GM08714 (cell line): Measurements from ENCODE around the gene FGD6.
"Not testable (repeated sequence)": the region's sequence is repeated elsewhere in the genome, so short reads cannot be mapped to it uniquely, and the experiment has no call there.

Source experiments
- H3K4me3 ChIP-seq: fragments of 200-500 bp; sonication (Bioruptor generic); 2 replicates; pipeline ENCODE4 v1.5.1; 2014; ENCODE audit warnings: mild to moderate bottlenecking, low read length, inconsistent platforms
- ZNF274 ChIP-seq: IDR thresholded peaks from 2 replicates; pipeline ENCODE4 v1.6.1; 2012; ENCODE audit warnings: mild to moderate bottlenecking, low read depth, low read length

Gene FGD6

DNA sequence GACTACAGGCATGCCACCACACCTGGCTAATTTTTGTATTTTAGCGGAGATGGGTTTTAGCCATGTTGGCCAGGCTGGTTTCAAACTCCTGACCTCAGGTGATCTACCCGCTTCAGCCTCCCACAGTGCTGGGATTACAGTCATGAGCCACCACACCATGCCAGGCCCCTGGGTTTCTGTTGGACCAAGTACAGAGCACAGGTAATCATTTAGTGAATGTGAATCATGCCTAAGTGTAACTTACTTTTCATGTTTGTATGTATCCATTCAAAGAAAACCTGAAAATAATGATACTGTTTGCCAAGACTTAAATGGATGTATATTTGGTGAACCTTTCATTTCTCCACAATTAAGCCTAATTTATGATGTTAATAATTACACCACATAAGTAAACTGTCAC lies 65.9 kb downstream of the FGD6 start:
- TF ChIP-seq ZNF274 = no peak
- no peak overlapping the region for H3K4me3 ChIP-seq

DNA sequence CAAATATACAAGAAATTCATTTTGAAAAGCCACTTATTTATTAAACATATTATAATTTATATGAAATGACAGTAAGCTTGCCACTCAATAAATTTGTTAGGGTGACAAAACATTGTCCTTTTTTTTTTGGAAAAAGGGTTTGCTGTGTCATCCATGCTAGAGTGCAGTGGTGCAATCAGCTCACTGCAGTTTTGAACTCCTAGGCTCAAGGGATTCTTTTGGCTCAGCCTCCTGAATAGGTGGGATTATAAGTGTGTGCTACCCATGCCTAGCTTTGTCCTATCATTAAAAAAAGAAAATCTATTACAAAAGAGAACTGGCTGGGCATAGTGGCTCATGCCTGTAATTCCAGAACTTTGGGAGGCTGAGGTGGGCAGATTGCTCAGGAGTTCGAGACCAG lies 66.8 kb downstream of the FGD6 start:
- H3K4me3 ChIP-seq = no peak overlapping the region
- TF ChIP-seq ZNF274 = no peak

DNA sequence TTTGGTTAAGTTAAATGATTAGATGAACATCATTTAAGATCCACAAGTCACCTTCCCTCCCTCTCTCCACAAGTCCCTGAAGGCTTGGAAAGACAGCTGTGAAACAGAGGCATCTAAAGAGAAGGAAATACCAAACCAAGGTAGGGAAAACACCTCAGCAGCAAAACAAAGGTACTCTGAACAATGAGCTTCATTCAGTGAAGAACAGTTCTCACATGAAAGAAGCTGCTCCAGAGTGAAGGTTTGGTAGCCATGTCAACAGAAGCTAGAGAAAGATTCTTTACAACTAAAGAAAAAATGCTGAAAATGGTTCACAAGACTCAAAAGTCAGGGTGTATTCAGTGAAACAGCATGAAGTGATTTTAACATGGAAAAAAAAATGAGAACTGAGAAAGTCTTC lies 69.4 kb downstream of the FGD6 start:
- TF ChIP-seq ZNF274 = no peak
- no peak overlapping the region for H3K4me3 ChIP-seq

DNA sequence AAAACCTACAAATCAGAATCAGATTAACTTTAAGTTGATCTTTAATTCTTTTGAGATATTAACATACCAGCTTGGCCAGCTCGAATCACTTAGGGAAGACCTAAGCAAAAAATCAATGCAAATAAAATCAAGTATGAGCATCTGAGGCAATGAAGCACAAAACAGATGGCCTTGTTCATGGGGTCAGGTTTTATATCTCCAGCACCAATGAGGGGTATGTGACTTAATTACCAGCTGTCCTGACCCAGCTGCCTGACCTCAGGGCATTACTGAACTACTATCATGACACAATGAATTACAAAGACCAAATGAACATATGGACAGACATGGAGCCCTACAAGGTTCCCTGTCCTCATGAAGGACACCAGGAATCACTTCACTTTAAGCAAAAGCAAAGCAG lies 70.5 kb downstream of the FGD6 start:
- no peak for TF ChIP-seq ZNF274
- H3K4me3 ChIP-seq = no peak overlapping the region

DNA sequence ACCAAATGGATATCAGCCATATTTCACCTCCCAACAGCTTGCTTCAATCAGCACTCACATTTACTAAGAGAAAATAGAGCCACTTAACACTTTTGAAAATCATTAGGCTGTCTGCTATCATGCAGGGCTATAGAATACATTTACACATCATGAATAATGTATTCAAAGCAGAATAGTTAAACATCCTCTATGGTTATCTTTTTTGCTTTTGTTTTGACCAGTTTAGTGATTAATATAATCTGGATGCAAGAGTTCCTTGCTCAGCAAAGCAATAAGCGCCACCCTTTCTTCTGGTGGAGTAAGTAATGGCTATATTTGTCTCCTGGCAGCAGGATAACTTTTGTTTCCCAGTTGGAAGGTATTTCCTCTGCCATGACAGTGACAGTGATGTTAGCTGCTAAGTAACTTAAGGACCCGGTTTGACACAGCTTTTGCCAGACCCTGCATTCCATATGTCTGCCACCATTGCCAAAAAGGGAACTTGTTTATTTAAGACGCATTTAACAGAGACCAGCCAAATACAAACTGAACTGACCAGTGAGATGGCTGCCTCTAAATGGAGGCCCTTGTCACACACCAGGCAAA lies 73.6 kb downstream of the FGD6 start:
- no peak overlapping the region for H3K4me3 ChIP-seq
- no peak for TF ChIP-seq ZNF274

DNA sequence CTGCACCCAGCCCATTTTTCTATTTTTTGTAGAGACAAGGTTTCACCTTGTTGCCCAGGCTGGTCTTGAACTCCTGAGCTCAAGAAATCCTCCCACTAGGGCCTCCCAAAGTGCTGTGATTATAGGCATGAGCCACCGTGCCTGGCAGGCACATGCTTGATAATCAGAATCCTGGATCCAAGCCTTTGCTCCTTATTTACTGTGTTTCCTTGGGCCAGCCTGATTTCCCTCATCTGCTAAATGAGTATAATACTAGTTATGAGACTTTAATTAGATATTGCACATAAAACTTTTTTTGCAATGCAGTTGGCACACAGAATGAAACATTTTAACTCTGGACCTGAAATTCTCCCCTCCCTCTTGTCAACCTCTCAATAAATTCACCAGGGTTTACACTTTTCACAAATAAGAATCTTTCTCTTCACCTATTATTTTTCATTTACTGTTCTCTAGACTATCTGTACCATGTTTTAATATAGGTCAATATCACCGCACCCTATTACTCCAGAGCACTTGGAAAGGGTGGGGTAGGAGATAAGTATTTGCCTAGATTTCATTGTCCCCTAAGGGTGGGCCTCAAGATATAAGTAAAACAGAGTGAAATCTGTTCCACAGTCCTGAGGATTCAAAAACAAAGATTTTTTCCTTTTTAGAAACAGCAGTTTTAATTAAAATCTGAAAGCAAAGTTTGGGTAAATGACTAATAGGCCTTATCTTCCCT lies 74.7 kb downstream of the FGD6 start:
- H3K4me3 ChIP-seq = no peak overlapping the region
- no peak for TF ChIP-seq ZNF274

DNA sequence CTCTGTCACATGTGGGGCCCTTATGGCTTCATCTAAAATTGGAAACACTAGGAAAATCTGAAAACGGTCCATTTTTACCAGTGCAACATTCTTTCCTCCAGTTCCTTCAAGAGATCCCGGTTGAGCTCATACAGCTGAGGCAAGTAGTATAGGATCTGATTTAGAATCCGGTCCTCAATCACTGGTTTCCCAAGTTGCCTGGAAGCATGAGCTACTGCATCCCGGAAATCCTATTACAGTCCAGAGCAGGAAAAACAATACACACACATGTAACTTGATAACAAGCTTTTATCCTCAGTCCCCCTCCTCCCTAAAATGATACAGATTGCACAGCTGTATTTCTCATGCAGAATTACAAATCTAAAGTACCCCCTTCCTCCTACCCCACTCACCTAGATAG lies 76.0 kb downstream of the FGD6 start:
- no peak overlapping the region for H3K4me3 ChIP-seq
- TF ChIP-seq ZNF274 = no peak

DNA sequence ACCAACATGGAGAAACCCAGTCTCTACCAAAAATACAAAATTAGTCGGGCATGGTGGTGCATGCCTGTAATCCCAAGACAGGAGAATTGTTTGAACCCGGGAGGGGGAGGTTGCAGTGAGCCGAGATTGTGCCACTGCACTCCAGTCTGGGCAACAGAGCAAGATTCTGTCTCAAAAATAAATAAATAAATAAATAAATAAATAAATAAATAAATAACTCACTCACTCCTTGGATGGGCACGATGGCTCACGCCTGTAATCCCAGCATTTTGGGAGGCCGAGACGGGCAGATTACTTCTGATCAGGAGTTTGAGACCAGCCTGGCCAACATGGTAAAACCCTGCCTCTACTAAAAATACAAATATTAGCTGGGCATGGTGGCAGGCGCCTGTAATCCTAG lies 79.2 kb downstream of the FGD6 start:
- not testable (repeated sequence) for H3K4me3 ChIP-seq

DNA sequence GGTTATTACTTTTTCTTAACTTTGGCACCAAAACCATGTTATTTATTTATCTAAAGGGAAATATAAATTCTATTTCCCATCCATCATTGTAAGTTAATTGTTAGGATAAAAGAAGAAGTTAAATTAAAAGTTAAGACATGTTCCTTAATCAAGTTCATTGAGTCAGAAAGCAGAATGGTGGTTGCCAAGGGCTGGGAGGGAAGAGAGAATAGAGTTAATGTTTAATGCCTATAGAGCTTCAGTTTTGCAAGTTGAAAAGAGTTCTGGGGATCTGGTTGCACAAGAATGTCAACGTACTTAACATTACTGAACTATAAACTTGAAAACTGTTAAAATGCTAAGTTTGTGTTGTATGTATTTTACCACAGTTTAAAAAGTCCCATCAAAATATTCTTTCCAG lies 80.7 kb downstream of the FGD6 start:
- no peak for TF ChIP-seq ZNF274
- no peak overlapping the region for H3K4me3 ChIP-seq

DNA sequence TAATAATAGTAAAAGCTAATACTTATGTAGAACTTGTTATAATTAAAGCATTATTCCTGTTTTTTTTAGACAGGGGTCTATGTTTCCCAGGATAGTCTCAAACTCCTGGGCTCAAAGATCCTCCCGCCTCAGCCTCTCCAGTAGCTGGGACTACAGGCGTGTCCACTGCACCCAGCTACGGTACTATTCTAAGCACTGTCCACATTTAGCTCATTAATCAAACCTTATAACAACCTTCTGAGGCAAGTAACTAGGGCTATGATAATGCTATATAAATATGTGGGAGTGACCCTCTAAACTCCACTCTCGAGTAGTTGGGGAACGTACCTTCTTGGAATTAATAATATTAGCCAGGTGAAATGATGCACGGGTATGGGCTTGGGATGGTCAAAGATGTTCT lies 83.2 kb downstream of the FGD6 start:
- no peak for TF ChIP-seq ZNF274
- no peak overlapping the region for H3K4me3 ChIP-seq

DNA sequence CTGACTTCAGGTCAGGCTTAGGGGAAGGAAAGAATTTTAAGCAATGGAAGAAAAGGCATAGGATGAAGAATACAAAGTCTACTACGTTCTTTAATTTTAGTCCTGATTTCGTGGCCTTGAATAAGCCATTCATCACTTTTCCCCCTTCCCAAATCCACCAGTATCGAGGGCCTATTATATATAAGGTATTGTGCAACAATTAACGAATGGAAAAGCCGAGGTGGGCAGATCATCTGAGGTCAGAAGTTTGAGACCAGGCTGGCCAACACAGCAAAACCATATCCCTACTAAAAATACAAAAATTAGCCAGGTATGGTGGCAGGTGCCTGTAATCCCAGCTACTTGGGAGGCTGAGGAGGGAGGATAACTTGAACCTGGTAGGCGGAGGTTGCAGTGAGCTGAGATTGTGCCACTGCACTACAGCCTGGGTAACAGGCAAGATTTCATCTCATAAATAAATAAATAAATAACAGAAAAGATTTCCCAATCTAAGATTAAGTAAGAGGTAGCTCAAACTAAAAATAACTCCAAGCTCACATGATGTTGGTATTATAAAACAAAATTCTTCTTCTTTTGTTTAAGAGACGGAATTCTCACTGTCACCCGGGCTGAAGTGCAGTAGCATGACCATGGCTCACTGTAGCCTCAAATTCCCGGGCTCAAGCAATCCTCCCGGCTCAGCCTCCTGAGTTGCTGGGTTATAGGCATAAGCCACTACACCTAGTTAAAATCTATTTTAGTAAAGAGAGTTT lies 85.5 kb downstream of the FGD6 start:
- H3K4me3 ChIP-seq = no peak overlapping the region
- no peak for TF ChIP-seq ZNF274

DNA sequence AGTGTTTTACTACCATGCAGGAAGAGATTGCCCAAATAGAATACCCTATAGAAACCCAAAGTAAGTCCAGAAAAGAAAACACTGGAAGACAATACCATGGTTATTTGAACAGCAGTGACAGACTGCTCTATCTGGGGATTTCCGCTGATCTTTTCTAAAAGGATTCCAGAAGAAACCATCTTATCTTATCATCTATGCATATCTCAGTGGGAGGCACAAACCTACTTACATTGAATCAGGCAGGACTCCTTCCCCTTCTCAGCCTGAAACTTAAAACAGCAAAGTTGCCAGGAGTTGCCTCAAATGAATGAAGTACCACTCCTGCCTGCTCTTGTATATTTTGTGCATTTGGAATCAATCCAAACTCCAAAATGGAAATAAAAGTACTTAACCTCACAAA lies 87.2 kb downstream of the FGD6 start:
- H3K4me3 ChIP-seq = no peak overlapping the region
- TF ChIP-seq ZNF274 = no peak

DNA sequence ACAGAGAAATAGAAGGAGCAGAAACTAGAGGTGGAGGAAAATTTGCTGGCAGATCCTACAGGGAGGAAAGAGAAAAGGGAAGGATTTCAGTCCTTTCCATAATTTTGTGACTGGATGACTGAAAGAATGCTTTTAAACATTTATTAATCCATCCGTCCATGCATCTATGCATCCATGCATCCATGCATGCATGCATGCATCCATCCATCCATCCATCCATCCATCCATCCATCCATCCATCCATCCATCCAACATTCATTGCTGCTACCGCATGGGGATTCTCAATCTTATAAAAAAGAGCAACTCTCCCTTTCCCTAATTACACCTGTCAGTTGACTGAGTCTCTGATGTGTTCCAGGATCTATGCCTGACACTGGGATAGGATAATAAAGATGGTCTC lies 88.2 kb downstream of the FGD6 start:
- H3K4me3 ChIP-seq = no peak overlapping the region
- no peak for TF ChIP-seq ZNF274

DNA sequence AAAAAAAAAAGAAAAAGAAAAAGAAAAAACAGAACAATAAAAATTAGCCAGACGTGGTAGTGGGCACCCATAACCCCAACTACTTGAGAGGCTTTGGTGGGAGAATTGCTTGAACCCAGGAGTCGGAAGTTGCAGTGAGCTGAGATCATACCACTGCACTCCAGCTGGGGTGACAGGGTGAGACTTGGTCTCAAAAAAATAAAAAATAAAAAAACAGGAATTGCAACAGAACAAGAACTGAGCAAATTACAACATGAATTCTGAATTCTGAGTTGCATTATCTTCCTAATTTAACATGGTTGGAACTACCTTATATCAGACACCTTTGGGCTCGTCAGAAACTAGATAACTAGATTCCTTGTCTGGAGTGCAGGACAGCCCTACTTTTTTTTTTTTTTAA lies 90.5 kb downstream of the FGD6 start:
- TF ChIP-seq ZNF274 = no peak
- no peak overlapping the region for H3K4me3 ChIP-seq

DNA sequence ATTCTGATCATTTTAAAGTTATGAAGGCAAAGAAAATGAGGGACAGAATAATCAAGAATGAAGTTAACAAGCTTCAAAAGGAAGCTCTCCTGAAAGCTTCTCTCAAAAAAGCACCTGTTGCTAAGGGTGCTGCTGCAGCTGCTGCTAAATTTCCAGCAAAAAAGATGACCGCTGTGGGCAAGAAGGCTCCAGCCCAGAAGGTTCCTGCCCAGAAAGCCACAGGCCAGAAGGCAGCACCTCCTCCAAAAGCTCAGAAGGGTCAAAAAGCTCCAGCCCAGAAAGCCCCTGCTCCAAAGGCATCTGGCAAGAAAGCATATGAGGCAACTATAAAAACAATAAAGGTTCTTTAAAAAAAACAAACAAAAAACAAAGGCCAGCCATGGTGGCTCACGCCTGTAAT lies 91.2 kb downstream of the FGD6 start:
- no peak overlapping the region for H3K4me3 ChIP-seq
- TF ChIP-seq ZNF274 = no peak
